HepG2 (cell line): Measurements from ENCODE around the gene UVSSA. TPM values are rescaled to one million over a fixed set of nuclear protein-coding genes. Genes with fewer than 3 reads are reported as not detected.

Source experiments
- HMGA1 ChIP-seq: sonication (generic); formaldehyde crosslinking; conservative IDR thresholded peaks from 2 replicates; pipeline ENCODE4 v1.4.0; 2020; ENCODE audit warnings: missing genetic modification reagents
- MAFK ChIP-seq, 2 experiments: IDR thresholded peaks in 1 of 2; conservative IDR thresholded peaks in 1 of 2; 2 replicates each; pipeline ENCODE4 v1.6.1; 2011; ENCODE audit warnings: improper control_type of control experiment in 2 of 2, low read length in 2 of 2
- RBAK ChIP-seq: sonication (generic); formaldehyde crosslinking; IDR thresholded peaks from 2 replicates; pipeline ENCODE4 v1.5.1; 2020; ENCODE audit warnings: mild to moderate bottlenecking, missing genetic modification reagents
- RFX1 ChIP-seq: fragments of 450-650 bp; IDR thresholded peaks from 2 replicates; pipeline ENCODE4 v1.6.1; 2017
- SRY ChIP-seq: sonication (generic); formaldehyde crosslinking; IDR thresholded peaks from 2 replicates; pipeline ENCODE4 v1.8.0; 2022; ENCODE audit warnings: mild to moderate bottlenecking, missing genetic modification reagents
- SUZ12 ChIP-seq: fragments of 150-350 bp; IDR thresholded peaks from 2 replicates; pipeline ENCODE4 v1.6.1; 2014; ENCODE audit warnings: low read depth, low read length
- ZFP37 ChIP-seq: sonication (generic); formaldehyde crosslinking; IDR thresholded peaks from 2 replicates; pipeline ENCODE4 v1.4.0; 2020; ENCODE audit warnings: missing genetic modification reagents, borderline replicate concordance
- ZNF232 ChIP-seq: sonication (generic); formaldehyde crosslinking; IDR thresholded peaks from 2 replicates; pipeline ENCODE4 v1.4.0; 2020; ENCODE audit warnings: missing genetic modification reagents, borderline replicate concordance
- ZNF484 ChIP-seq: sonication (generic); formaldehyde crosslinking; IDR thresholded peaks from 2 replicates; pipeline ENCODE4 v1.5.1; 2020; ENCODE audit warnings: mild to moderate bottlenecking, low read depth, missing genetic modification reagents, borderline replicate concordance
- ZNF564 ChIP-seq: sonication (generic); formaldehyde crosslinking; IDR thresholded peaks from 2 replicates; pipeline ENCODE4 v1.8.1; 2023; ENCODE audit warnings: mild to moderate bottlenecking, missing genetic modification reagents
- ZNF589 ChIP-seq: sonication (generic); formaldehyde crosslinking; conservative IDR thresholded peaks from 2 replicates; pipeline ENCODE4 v1.8.0; 2022; ENCODE audit warnings: mild to moderate bottlenecking, moderate library complexity, missing genetic modification reagents
- ZNF772 ChIP-seq: sonication (generic); formaldehyde crosslinking; IDR thresholded peaks from 2 replicates; pipeline ENCODE4 v1.5.0; 2020; ENCODE audit warnings: mild to moderate bottlenecking, missing genetic modification reagents
- ZSCAN20 ChIP-seq: sonication (generic); formaldehyde crosslinking; IDR thresholded peaks from 2 replicates; pipeline ENCODE4 v1.4.0; 2020; ENCODE audit warnings: missing genetic modification reagents, mild to moderate bottlenecking, borderline replicate concordance
- polyA plus RNA-seq, 8 experiments: library from polyadenylated mRNA; depleted of rRNA in 3 of 8; stranded (reverse) in 7 of 8; unstranded in 1 of 8; fragments of >200 nt; fragmentation: Illumina TruSeq in 4 of 8; extraction: Trizol in 4 of 8; gene quantifications; 2 replicates each; pipeline versions ENCODE4 v1.2.1 to v1.2.3, GENCODE V29; 2011 to 2016; ENCODE audit warnings: low read depth in 4 of 8, missing spikeins in 1 of 8, mixed read lengths in 1 of 8; ENCODE audit not compliant: insufficient read depth in 1 of 8
- total RNA-seq, 5 experiments: library from RNA; depleted of rRNA; stranded (reverse); fragments of >200 nt; fragmentation: Illumina TruSeq; extraction: Trizol; gene quantifications; 2 replicates each; pipeline ENCODE4 v1.2.3, GENCODE V29; 2016; ENCODE audit warnings: low read depth in 1 of 5
- TF ChIP-seq, protein P1 (sequence below): sonication (generic); formaldehyde crosslinking; IDR thresholded peaks from 2 replicates; pipeline ENCODE4 v1.4.0; 2020; ENCODE audit warnings: mild to moderate bottlenecking, missing genetic modification reagents
- TF ChIP-seq, protein P2 (sequence below): sonication (generic); formaldehyde crosslinking; IDR thresholded peaks from 2 replicates; pipeline ENCODE4 v1.4.0; 2020; ENCODE audit warnings: missing genetic modification reagents
- TF ChIP-seq, protein P3 (sequence below): sonication (generic); formaldehyde crosslinking; IDR thresholded peaks from 2 replicates; pipeline ENCODE4 v1.5.1; 2020; ENCODE audit warnings: mild to moderate bottlenecking, missing genetic modification reagents
- TF ChIP-seq, protein P4 (sequence below): sonication (generic); formaldehyde crosslinking; IDR thresholded peaks from 2 replicates; pipeline ENCODE4 v1.4.0; 2020; ENCODE audit warnings: mild to moderate bottlenecking, missing genetic modification reagents

Gene UVSSA
- total and polyA plus RNA-seq, 2 of the 13 experiments (the other 11 are each of a cell fraction or from before 2014, with no cell fraction given) = 4.6 to 8.4 TPM

DNA sequence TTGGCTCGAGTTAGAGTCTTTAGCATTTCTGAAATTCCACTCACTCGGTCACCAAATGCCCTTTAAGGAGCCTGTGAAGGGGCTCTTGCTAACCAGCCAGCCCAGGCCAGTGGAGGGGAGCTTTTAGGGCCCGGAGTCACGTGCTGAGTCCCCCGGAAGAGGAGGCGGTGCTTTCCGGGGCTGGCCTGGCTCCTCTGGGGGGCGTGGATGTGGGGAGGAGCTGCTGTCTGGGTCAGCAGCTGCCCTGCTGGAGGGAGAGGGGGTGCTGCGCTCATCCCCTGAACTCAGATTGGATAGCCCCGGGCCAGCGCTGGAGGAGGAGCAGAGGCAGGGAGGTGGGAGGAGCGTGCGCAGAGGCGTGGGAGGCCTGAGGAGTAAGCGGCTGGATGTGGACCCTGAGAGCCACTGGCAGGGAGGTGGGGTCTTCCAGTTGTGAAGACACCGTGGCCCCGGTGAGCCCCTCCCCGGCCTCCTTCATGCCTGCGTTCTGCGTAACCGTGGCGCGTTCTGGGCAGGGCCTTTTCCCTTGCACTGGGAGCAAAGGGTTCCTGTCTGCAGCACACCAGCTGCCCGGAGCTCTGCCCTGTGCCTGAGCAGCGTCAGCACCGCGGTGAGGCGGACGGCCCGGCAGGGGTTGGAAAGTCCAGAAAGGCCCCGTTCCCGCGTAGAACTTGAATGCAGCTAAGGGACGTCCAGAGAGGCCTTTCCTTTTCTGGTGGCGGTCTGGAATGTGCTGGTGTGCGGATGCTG, 37.6 kb upstream of the UVSSA start (continued):
- TF ChIP-seq, protein P1, sequence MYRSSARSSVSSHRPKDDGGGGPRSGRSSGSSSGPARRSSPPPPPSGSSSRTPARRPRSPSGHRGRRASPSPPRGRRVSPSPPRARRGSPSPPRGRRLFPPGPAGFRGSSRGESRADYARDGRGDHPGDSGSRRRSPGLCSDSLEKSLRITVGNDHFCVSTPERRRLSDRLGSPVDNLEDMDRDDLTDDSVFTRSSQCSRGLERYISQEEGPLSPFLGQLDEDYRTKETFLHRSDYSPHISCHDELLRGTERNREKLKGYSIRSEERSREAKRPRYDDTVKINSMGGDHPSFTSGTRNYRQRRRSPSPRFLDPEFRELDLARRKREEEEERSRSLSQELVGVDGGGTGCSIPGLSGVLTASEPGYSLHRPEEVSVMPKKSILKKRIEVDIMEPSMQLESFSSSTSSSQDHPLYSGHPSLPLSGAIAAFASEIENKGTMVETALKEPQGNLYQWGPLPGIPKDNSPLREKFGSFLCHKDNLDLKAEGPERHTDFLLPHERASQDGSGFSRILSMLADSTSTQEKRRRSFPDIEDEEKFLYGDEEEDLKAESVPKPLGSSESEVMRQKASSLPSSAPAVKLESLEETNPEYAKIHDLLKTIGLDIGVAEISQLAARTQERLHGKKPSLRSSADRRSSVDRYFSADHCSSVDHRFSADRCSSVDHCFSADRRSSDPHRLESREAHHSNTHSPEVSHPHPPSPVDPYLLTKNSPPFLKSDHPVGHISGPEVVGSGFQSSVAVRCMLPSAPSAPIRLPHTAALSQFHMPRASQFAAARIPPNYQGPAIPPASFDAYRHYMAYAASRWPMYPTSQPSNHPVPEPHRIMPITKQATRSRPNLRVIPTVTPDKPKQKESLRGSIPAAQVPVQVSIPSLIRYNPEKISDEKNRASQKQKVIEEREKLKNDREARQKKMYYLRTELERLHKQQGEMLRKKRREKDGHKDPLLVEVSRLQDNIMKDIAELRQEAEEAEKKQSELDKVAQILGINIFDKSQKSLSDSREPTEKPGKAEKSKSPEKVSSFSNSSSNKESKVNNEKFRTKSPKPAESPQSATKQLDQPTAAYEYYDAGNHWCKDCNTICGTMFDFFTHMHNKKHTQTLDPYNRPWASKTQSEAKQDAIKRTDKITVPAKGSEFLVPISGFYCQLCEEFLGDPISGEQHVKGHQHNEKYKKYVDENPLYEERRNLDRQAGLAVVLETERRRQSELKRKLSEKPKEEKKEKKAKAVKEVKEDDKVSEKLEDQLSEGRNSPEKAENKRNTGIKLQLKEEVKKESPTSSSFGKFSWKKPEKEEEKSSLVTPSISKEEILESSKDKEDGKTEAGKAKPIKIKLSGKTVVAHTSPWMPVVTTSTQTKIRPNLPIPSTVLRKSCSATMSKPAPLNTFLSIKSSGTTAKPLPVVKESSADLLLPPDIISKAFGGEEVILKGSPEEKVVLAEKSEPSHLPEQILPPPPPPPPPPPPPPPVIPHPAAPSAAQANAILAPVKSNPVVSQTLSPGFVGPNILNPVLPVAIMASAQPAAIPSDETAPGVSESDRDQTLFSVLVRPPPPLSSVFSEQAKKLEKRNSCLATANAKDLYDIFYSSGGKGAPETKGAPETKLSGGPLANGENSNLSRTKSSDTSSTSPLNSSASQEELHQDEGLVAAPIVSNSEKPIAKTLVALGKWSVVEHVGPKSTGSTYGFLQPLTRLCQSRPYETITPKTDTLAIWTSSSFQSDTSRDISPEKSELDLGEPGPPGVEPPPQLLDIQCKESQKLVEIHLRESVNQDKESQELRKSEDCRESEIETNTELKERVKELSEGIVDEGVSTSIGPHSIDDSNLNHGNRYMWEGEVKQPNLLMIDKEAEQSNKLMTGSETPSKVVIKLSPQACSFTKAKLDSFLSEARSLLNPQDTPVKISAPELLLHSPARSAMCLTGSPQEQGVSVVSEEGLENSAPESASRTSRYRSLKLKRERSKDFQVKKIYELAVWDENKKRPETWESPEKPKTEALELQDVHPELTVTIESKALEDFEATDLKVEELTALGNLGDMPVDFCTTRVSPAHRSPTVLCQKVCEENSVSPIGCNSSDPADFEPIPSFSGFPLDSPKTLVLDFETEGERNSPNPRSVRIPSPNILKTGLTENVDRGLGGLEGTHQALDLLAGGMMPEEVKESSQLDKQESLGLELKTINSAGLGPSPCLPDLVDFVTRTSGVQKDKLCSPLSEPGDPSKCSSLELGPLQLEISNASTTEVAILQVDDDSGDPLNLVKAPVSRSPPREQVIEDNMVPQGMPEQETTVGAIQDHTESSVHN = no peak
- TF ChIP-seq ZSCAN20 (CRISPR knock-in tag) (no peak), RFX1 (no peak), HMGA1 (CRISPR knock-in tag) (no peak), ZNF772 (no peak), ZNF232 (CRISPR knock-in tag) (0 out of 2 replicates have a peak, but pooled peaks have one; percentile 42), ZNF484 (CRISPR knock-in tag) (no peak), SUZ12 (no peak), MAFK (conservative IDR thresholded peaks at IDR 0.05 in 1 of 2, IDR thresholded peaks at IDR 0.05 in 1 of 2; ENCODE audit: low read length in 2 of 2) (no peak), SRY (CRISPR knock-in tag) (no peak), ZNF564 (CRISPR knock-in tag) (no peak), ZNF589 (CRISPR knock-in tag) (no peak), RBAK (CRISPR knock-in tag) (no peak), ZFP37 (CRISPR knock-in tag) (0 out of 2 replicates have a peak, but pooled peaks have one; percentile 50)
- TF ChIP-seq, protein P2, sequence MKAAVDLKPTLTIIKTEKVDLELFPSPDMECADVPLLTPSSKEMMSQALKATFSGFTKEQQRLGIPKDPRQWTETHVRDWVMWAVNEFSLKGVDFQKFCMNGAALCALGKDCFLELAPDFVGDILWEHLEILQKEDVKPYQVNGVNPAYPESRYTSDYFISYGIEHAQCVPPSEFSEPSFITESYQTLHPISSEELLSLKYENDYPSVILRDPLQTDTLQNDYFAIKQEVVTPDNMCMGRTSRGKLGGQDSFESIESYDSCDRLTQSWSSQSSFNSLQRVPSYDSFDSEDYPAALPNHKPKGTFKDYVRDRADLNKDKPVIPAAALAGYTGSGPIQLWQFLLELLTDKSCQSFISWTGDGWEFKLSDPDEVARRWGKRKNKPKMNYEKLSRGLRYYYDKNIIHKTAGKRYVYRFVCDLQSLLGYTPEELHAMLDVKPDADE = no peak
- TF ChIP-seq, protein P3, sequence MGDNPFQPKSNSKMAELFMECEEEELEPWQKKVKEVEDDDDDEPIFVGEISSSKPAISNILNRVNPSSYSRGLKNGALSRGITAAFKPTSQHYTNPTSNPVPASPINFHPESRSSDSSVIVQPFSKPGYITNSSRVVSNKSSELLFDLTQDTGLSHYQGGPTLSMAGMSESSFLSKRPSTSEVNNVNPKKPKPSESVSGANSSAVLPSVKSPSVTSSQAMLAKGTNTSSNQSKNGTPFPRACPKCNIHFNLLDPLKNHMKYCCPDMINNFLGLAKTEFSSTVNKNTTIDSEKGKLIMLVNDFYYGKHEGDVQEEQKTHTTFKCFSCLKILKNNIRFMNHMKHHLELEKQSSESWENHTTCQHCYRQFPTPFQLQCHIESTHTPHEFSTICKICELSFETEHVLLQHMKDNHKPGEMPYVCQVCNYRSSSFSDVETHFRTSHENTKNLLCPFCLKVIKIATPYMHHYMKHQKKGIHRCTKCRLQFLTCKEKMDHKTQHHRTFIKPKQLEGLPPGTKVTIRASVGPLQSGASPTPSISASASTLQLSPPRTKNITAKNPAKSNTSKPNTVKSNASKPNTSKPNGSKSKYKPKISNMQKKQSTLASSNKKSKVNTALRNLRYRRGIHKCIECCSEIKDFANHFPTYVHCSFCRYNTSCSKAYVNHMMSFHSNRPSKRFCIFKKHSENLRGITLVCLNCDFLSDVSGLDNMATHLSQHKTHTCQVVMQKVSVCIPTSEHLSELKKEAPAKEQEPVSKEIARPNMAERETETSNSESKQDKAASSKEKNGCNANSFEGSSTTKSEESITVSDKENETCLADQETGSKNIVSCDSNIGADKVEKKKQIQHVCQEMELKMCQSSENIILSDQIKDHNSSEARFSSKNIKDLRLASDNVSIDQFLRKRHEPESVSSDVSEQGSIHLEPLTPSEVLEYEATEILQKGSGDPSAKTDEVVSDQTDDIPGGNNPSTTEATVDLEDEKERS (CRISPR knock-in tag) = no peak
- TF ChIP-seq, protein P4, sequence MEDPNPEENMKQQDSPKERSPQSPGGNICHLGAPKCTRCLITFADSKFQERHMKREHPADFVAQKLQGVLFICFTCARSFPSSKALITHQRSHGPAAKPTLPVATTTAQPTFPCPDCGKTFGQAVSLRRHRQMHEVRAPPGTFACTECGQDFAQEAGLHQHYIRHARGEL (CRISPR knock-in tag) = no peak
